Measurements from ENCODE around the gene SRPK2. TPM values are rescaled to one million over a fixed set of nuclear protein-coding genes. Genes with fewer than 3 reads are reported as not detected.

Gene SRPK2
- total RNA-seq, 1 experiment from 2014 or later, result 58.2 TPM

GRCh38 chr7:105106473-105106872, 282.2 kb downstream of the SRPK2 start:
- POLR2A ChIA-PET, result no interaction called here
- BruUV-seq (replicated peaks), result no TSS peak
- intact Hi-C loops (cut with micrococcal nuclease; ENCODE audit: unreplicated experiment), result no loop called here
- H3K27me3 ChIP-seq (ENCODE audit: control insufficient read depth, insufficient read depth, low read length), result no peaks in the 10 kb centered on the region
- H3K4me1 ChIP-seq (ENCODE audit: control insufficient read depth, insufficient read depth, low read length), result no peaks in the 10 kb centered on the region; the same call in 1 of the 2 replicates
- peak overlapping the region; percentile 20; the same call in 1 of the 2 replicates for H3K27ac ChIP-seq (ENCODE audit: low read length)
- no peak for DNase-seq (ENCODE audit: low read depth, low spot score)
- no peaks in the 10 kb centered on the region for H3K9me3 ChIP-seq (ENCODE audit: control insufficient read depth, insufficient read depth, low read depth, low read length)
- TF ChIP-seq TCF7L2 (IDR thresholded peaks at IDR 0.05; ENCODE audit: low read depth, low read length) (no peak), REST (IDR thresholded peaks at IDR 0.05; ENCODE audit: insufficient read depth in 1 of 2, low read depth in 2 of 2, low read length in 1 of 2) (no peak), SIN3A (IDR thresholded peaks at IDR 0.05; ENCODE audit: borderline replicate concordance, insufficient read depth, low read depth, low read length) (no peak), POLR2AphosphoS5 (IDR thresholded peaks at IDR 0.05; ENCODE audit: low read depth, low read length) (no peak), CTCF (IDR thresholded peaks at IDR 0.05) (no peak)
- CTCF ChIA-PET, result no interaction called here
- no peak overlapping the region for H3K4me3 ChIP-seq (ENCODE audit: low read depth in 2 of 2, low read length in 2 of 2)
- H3K36me3 ChIP-seq (ENCODE audit: control insufficient read depth, insufficient read depth, low read length), result peaks cover 59% of the 10 kb centered on the region
- ATAC-seq, result no peak
- in situ Hi-C loops (cut with HindIII; ENCODE audit: low pct_unique_long_range_greater_than_20kb, low sequenced_read_pairs), result no loop called here

- TF ChIP-seq TCF7L2 (IDR thresholded peaks at IDR 0.05; ENCODE audit: low read depth, low read length) (no peak), SIN3A (IDR thresholded peaks at IDR 0.05; ENCODE audit: borderline replicate concordance, insufficient read depth, low read depth, low read length) (no peak), REST (IDR thresholded peaks at IDR 0.05; ENCODE audit: insufficient read depth in 1 of 2, low read depth in 2 of 2, low read length in 1 of 2) (no peak), CTCF (IDR thresholded peaks at IDR 0.05) (no peak), POLR2AphosphoS5 (IDR thresholded peaks at IDR 0.05; ENCODE audit: low read depth, low read length) (no peak)
- Histone ChIP-seq H3K27ac (ENCODE audit: low read length) (no peak overlapping the region), H3K4me3 (ENCODE audit: low read depth in 2 of 2, low read length in 2 of 2) (no peak overlapping the region), H3K4me1 (ENCODE audit: control insufficient read depth, insufficient read depth, low read length) (no peaks in the 10 kb centered on the region), H3K36me3 (ENCODE audit: control insufficient read depth, insufficient read depth, low read length) (peaks cover 55% of the 10 kb centered on the region), H3K9me3 (ENCODE audit: control insufficient read depth, insufficient read depth, low read depth, low read length) (no peaks in the 10 kb centered on the region), H3K27me3 (ENCODE audit: control insufficient read depth, insufficient read depth, low read length) (no peaks in the 10 kb centered on the region)
- DNase-seq (ENCODE audit: low read depth, low spot score), result no peak
- intact Hi-C loops (cut with micrococcal nuclease; ENCODE audit: unreplicated experiment), result no loop called here
- ChIA-PET POLR2A (interaction anchor here (0.5 kb wide), 1 partner anchor 86 kb away, joined by 4 read pairs; no protein-coding TSS in a partner anchor), CTCF (interaction anchor here (1.0 kb wide), 1 partner anchor 181 kb away, joined by 3 read pairs; no protein-coding TSS in a partner anchor)
- BruUV-seq (replicated peaks), result no TSS peak
- in situ Hi-C loops (cut with HindIII; ENCODE audit: low pct_unique_long_range_greater_than_20kb, low sequenced_read_pairs), result no loop called here
- ATAC-seq, result no peak
These were observed 283.1 kb downstream of the SRPK2 start for GRCh38 chr7:105105579-105105978.
